Fibroblast of the aortic adventitia (primary cell): ENCODE results near the gene BRCC3. TPM values are rescaled to one million over a fixed set of nuclear protein-coding genes. Genes with fewer than 3 reads are reported as not detected.

Source experiments
- total RNA-seq: library from RNA; depleted of rRNA; stranded (reverse); fragments of >200 nt; gene quantifications from 2 replicates; pipeline ENCODE4 v1.2.3, GENCODE V29; 2012; ENCODE audit warnings: low replicate concordance

Gene BRCC3
- total RNA-seq, 1 donor = 17.4 TPM

Other genes starting within 250 kb of the BRCC3 start
- not detected in 2 replicates for gene SMIM9, start 236.8 kb upstream of the BRCC3 start, total RNA-seq
- gene F8A1, start 185.2 kb upstream of the BRCC3 start, total RNA-seq = 2.6 and 7.1 TPM in 2 replicates
- gene F8, start 48.8 kb upstream of the BRCC3 start, total RNA-seq = 6.4 and 7.8 TPM in 2 replicates
- 61.5 and 143 TPM in 2 replicates for gene FUNDC2, start 44.7 kb upstream of the BRCC3 start, total RNA-seq
- 15.0 and 15.3 TPM in 2 replicates for gene CMC4, start 372 bp upstream of the BRCC3 start, total RNA-seq
- gene MTCP1, start 372 bp upstream of the BRCC3 start, total RNA-seq = 1.6 TPM in 2 replicates
- 59.4 and 80.8 TPM in 2 replicates for gene VBP1, start 145.0 kb downstream of the BRCC3 start, total RNA-seq
- 1.6 and 2.7 TPM in 2 replicates for gene RAB39B, start 193.0 kb downstream of the BRCC3 start, total RNA-seq